PC-9 (cell line): Measurements from ENCODE around the gene COL18A1. TPM values are rescaled to one million over a fixed set of nuclear protein-coding genes. Genes with fewer than 3 reads are reported as not detected.

Source experiments
- BruUV-seq: library from RNA; stranded (reverse); fragments of 400-500 nt; replicated peaks from 2 replicates; lab custom pipeline; 2021; lab: Mats Ljungman, UMichigan
- CTCF ChIA-PET: fragments of 300-600 bp; sonication (Branson Sonifier 250); formaldehyde crosslinking; loops from one replicate; lab custom pipeline; 2022; ENCODE audit warnings: antibody characterized with exemption; lab: Charles Lee
- POLR2A ChIA-PET: fragments of 300-600 bp; sonication (Branson Sonifier 250); formaldehyde crosslinking; loops from one replicate; lab custom pipeline; 2022; ENCODE audit warnings: antibody characterized with exemption; ENCODE audit not compliant: unreplicated experiment; lab: Charles Lee
- DNase-seq, 2 experiments: peaks; one replicate each; pipeline versions ENCODE4 v3.0.0 to v3.0.0-alpha.2; 2015 to 2022; ENCODE audit warnings: mixed read lengths in 1 of 2
- H2AFZ ChIP-seq: fragments of 200-600 bp; sonication (generic); 2 replicates; pipeline ENCODE4 v1.8.1; 2017; ENCODE audit warnings: antibody characterized with exemption
- H3F3A ChIP-seq: fragments of 200-600 bp; sonication (generic); 2 replicates; pipeline ENCODE4 v1.8.1; 2017; ENCODE audit warnings: antibody characterized with exemption, mild to moderate bottlenecking, low read depth; ENCODE audit not compliant: insufficient read depth
- H3K27ac ChIP-seq: fragments of 200-600 bp; sonication (generic); 2 replicates; pipeline ENCODE4 v1.6.1; 2016; ENCODE audit warnings: mixed run types
- H3K27me3 ChIP-seq: fragments of 200-600 bp; sonication (generic); 2 replicates; pipeline ENCODE4 v1.6.1; 2016; ENCODE audit warnings: low read depth, mixed run types; ENCODE audit not compliant: insufficient read depth
- H3K36me3 ChIP-seq: fragments of 200-600 bp; sonication (generic); 2 replicates; pipeline ENCODE4 v1.6.1; 2016; ENCODE audit warnings: low read depth, mixed run types
- H3K4me1 ChIP-seq: fragments of 200-600 bp; sonication (generic); replicated peaks from 2 replicates; pipeline ENCODE4 v1.6.1; 2016; ENCODE audit warnings: mixed run types; ENCODE audit not compliant: insufficient read depth
- H3K4me2 ChIP-seq: fragments of 200-600 bp; sonication (generic); 2 replicates; pipeline ENCODE4 v1.6.1; 2017; ENCODE audit warnings: mixed run types
- H3K4me3 ChIP-seq: fragments of 200-600 bp; sonication (generic); 2 replicates; pipeline ENCODE4 v1.6.1; 2016; ENCODE audit warnings: mixed run types
- H3K79me2 ChIP-seq: fragments of 200-600 bp; sonication (generic); 2 replicates; pipeline ENCODE4 v1.6.1; 2017; ENCODE audit warnings: low read depth, mixed run types
- H3K9me2 ChIP-seq: fragments of 200-600 bp; sonication (generic); 2 replicates; pipeline ENCODE4 v1.8.1; 2017; ENCODE audit warnings: mild to moderate bottlenecking; ENCODE audit not compliant: insufficient read depth
- H3K9me3 ChIP-seq: fragments of 200-600 bp; sonication (generic); 2 replicates; pipeline ENCODE4 v1.8.1; 2016; ENCODE audit warnings: low read depth; ENCODE audit not compliant: insufficient read depth
- H4K20me1 ChIP-seq: fragments of 200-600 bp; sonication (generic); 2 replicates; pipeline ENCODE4 v1.8.1; 2017; ENCODE audit not compliant: insufficient read depth
- EZH2 ChIP-seq: fragments of 200-600 bp; sonication (generic); IDR thresholded peaks from 2 replicates; pipeline ENCODE4 v1.8.0; 2017; ENCODE audit warnings: antibody characterized with exemption, low read depth
- intact Hi-C: fragments of 100-400 bp; cut with micrococcal nuclease; formaldehyde crosslinking; loops from one replicate; pipeline ENCODE4 v1.10.0; 2022; ENCODE audit not compliant: unreplicated experiment
- total RNA-seq: library from RNA; stranded (reverse); gene quantifications from 2 replicates; pipeline ENCODE4 v1.2.3, GENCODE V29; 2021
- TF ChIP-seq, protein P1 (sequence below): fragments of 200-600 bp; sonication (generic); conservative IDR thresholded peaks from 2 replicates; pipeline ENCODE4 v1.6.1; 2017; ENCODE audit warnings: mixed run types, antibody characterized with exemption, mild to moderate bottlenecking, moderate library complexity

Gene COL18A1
- total RNA-seq, 1 experiment from 2014 or later: 82.4 TPM

- CTCF ChIA-PET: no interaction called here
- intact Hi-C loops: no loop called here
- POLR2A ChIA-PET: no interaction called here
These were observed 131.5 kb downstream of the COL18A1 start for GRCh38 chr21:45536301-45537081.

DNA sequence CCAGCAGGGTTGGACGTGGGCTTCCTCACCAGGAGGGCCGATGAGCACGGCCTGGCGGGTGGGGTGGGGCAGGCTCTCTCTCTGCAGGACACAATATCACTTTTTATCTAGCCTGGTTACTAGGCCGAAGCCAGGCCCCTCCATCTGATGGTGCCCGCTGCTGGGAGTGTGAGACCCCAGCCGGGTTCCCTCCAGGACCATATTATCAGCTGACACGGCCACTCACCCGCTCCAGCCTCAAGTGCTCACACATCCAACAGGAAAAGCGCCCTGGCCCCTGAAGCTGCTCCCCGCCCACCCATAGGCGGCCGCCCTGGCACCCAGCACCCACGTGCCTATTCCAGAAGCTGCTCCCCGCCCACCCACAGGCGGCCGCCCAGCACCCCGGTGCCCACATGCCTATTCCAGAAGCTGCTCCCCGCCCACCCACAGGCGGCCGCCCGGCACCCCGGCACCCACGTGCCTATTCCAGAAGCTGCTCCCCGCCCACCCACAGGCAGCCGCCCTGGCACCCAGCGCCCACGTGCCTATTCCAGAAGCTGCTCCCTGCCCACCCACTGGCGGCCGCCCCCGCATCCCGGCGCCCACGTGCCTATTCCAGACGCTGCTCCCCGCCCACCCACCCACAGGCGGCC is 132.3 kb downstream of the COL18A1 start:
- 0 out of 2 replicates have a peak, but pooled peaks cover 6% of the 10 kb centered on the region for H3K4me1 ChIP-seq
- intact Hi-C loops: no loop called here
- BruUV-seq: no TSS peak
- no peaks in the 10 kb centered on the region for H3K9me2 ChIP-seq
- no peak for TF ChIP-seq EZH2
- TF ChIP-seq, protein P1, sequence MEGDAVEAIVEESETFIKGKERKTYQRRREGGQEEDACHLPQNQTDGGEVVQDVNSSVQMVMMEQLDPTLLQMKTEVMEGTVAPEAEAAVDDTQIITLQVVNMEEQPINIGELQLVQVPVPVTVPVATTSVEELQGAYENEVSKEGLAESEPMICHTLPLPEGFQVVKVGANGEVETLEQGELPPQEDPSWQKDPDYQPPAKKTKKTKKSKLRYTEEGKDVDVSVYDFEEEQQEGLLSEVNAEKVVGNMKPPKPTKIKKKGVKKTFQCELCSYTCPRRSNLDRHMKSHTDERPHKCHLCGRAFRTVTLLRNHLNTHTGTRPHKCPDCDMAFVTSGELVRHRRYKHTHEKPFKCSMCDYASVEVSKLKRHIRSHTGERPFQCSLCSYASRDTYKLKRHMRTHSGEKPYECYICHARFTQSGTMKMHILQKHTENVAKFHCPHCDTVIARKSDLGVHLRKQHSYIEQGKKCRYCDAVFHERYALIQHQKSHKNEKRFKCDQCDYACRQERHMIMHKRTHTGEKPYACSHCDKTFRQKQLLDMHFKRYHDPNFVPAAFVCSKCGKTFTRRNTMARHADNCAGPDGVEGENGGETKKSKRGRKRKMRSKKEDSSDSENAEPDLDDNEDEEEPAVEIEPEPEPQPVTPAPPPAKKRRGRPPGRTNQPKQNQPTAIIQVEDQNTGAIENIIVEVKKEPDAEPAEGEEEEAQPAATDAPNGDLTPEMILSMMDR: no peak
- no peak for DNase-seq
- H3K4me3 ChIP-seq: no peak overlapping the region
- CTCF ChIA-PET: no interaction called here
- no peaks in the 10 kb centered on the region for H3K36me3 ChIP-seq
- H3F3A ChIP-seq: no peaks in the 10 kb centered on the region
- POLR2A ChIA-PET: no interaction called here
- H3K27me3 ChIP-seq: no peaks in the 10 kb centered on the region
- H3K9me3 ChIP-seq: no peaks in the 10 kb centered on the region
- H3K4me2 ChIP-seq: no peak overlapping the region
- no peak overlapping the region for H3K27ac ChIP-seq
- no peak overlapping the region for H2AFZ ChIP-seq
- H4K20me1 ChIP-seq: no peaks in the 10 kb centered on the region
- H3K79me2 ChIP-seq: peaks cover 20% of the 10 kb centered on the region

More at GRCh38 chr21:45536301-45537081, 131.5 kb downstream of the COL18A1 start:
- Histone ChIP-seq H3K4me2 (no peak overlapping the region), H3K4me3 (no peak overlapping the region), H3K4me1 (0 out of 2 replicates have a peak, but pooled peaks cover 6% of the 10 kb centered on the region), H3K9me2 (no peaks in the 10 kb centered on the region), H3K27me3 (no peaks in the 10 kb centered on the region), H2AFZ (no peak overlapping the region), H3K27ac (no peak overlapping the region), H3F3A (no peaks in the 10 kb centered on the region), H3K79me2 (peaks cover 18% of the 10 kb centered on the region), H3K9me3 (no peaks in the 10 kb centered on the region), H3K36me3 (no peaks in the 10 kb centered on the region), H4K20me1 (no peaks in the 10 kb centered on the region)
- DNase-seq: no peak
- TF ChIP-seq, protein P1: no peak
- no peak for TF ChIP-seq EZH2
- BruUV-seq: no TSS peak

GRCh38 chr21:45537746-45538291 is 132.9 kb downstream of the COL18A1 start:
- no peak overlapping the region for H3K4me2 ChIP-seq
- no peak overlapping the region for H3K27ac ChIP-seq
- H3K9me2 ChIP-seq: no peaks in the 10 kb centered on the region
- DNase-seq: no peak
- H4K20me1 ChIP-seq: no peaks in the 10 kb centered on the region
- H3F3A ChIP-seq: no peaks in the 10 kb centered on the region
- ChIA-PET POLR2A (no interaction called here), CTCF (no interaction called here)
- TF ChIP-seq, protein P1: no peak
- TF ChIP-seq EZH2: no peak
- intact Hi-C loops: no loop called here
- peaks cover 20% of the 10 kb centered on the region for H3K79me2 ChIP-seq
- no TSS peak for BruUV-seq
- H2AFZ ChIP-seq: no peak overlapping the region
- no peaks in the 10 kb centered on the region for H3K36me3 ChIP-seq
- no peaks in the 10 kb centered on the region for H3K27me3 ChIP-seq
- H3K4me1 ChIP-seq: 0 out of 2 replicates have a peak, but pooled peaks cover 6% of the 10 kb centered on the region
- no peaks in the 10 kb centered on the region for H3K9me3 ChIP-seq
- no peak overlapping the region for H3K4me3 ChIP-seq
